T1000 (cell line): ENCODE results near the gene YJEFN3.

Experiments used
- DNase-seq: peaks from one replicate; lab custom pipeline; 2025; ENCODE audit warnings: mixed read lengths; lab: John Stamatoyannopoulos, UW

The YJEFN3 gene

DNA sequence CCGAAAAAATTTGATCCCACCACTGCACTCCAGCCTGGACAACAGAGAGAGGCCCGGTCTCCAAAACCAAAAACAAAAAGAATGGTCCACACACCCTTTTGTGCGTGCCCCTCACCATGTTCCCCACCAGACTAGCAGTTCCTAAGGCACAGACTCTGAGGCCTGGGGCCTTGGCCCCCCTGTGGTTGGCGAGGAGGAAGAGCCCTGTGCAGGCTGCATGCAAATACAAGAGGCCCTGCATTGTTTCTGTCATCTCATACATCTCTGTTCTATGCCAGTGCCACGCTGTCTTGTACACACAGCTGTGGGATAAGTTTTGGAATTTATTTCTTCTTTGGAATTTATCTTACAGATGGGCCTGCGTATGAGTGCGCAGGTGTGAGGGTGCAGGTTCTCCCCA is 4.7 kb upstream of the YJEFN3 start:
- DNase-seq: no peak

DNA sequence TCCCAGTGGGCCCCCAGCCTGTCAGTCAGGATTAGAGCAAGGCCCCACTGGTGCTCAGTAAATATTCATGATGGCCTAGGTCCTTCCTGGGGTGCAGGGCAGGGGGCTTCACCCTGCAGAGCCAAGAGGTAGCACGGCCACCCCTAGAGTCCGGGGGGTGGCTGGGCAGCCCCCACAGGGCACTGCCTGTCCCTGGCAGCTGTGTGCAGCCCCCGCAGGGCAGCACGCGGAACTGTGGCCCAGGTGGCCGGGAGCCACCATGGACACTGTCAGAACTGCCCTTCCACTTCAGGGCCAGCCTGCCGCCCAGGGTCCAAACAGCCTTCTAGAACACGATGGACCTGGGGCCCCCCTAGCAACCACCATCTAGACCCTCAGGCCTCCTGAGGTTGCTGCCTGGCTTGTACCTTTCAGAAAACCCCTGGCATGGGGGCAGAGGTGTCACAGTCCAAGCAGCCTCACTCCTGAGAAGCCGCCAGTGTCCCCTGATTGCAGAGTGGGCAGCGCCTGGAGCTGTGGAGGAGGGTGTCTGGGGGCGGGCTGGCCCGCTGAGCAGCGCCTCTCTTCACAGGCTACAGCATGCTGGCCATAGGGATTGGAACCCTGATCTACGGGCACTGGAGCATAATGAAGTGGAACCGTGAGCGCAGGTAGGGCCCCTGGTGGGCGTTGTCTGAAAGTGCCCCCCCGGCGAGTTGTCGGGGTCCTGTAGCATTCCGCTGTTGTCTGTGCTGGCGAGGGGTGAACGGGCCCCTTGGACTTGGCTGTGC is 2.9 kb upstream of the YJEFN3 start:
- no peak for DNase-seq

DNA sequence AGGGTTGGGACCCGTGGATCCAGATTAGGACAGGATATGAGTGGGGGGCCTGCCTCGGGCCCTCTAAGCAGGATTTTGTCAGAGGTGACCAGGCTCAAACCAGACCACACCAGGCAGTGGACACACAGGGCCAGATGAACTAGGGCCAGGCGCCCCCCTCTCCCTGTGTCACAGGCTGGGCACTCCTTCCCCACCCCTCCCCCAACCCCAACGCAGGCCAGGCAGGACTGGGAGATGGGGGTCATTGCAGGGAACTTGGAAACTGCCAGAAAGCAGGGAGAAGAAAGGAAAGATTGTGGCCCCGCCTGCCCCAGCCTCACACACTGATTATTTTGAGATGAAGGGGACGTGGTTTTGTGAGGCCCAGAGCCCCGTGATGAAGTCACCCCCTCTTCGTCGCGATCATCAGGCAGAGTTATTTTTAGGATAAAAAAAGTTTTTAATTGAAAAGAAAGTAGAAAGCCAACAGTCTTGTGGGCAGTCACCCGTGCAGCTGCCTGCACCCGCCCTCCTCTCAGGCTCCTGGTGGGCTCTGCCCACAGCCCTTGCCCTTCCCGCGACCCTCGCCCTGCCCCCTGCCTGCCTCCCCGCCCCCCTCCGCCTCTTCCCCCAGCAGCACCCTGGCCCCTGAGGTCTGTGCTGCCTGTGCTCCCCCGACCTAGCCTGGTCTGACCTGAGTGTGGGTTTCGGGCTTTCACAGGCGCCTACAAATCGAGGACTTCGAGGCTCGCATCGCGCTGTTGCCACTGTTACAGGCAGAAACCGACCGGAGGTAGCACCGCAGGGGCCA is 1.9 kb upstream of the YJEFN3 start:
- DNase-seq: no peak

DNA sequence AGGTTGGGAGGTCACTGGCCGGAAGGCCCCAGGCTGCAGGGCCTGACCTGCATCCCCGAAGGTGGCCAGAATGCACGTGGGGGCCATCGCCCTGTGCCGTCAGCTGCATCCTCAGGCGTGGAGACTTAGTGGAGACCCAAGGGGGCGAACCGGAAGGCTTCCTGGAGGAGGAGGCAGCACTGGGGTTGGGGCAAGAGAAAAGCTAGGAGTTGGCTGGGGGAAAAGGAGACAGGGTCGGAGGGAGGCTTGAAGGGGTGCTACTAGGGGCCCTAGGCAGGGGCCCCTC is 1.4 kb upstream of the YJEFN3 start:
- DNase-seq: no peak

DNA sequence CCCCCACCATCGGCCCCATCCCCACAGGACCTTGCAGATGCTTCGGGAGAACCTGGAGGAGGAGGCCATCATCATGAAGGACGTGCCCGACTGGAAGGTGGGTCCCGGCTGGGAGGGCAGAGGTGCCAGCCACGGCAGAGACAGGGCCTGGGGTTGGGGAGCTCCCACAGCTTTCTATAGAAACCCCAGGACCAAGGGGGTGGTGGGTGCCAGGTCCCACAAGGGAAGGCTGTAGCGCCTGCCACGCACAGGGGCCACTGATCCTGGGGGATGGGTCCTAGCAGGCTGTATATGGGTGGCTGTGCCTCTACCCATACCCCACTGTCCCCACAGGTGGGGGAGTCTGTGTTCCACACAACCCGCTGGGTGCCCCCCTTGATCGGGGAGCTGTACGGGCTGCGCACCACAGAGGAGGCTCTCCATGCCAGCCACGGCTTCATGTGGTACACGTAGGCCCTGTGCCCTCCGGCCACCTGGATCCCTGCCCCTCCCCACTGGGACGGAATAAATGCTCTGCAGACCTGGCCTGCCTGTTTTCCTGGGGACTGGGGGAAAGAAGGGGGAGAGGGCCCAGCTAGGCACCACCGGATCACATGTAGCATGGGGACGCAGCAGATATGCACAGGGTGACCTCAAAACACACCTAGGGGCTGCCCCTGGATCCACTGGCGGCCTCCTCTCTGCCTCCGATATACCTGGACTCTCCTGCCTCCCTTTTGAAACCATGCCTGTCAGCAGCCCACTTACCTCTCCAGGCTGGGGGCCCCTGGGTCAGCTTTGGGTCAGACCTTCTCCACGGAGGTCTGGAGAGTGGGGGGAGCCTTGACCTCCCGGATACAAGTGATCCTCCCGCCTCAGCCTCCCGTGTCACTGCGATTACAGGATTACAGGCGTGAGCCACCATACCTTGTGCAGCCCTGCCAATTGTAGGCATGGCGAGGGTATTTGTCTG is 761 bp upstream of the YJEFN3 start:
- DNase-seq: no peak

DNA sequence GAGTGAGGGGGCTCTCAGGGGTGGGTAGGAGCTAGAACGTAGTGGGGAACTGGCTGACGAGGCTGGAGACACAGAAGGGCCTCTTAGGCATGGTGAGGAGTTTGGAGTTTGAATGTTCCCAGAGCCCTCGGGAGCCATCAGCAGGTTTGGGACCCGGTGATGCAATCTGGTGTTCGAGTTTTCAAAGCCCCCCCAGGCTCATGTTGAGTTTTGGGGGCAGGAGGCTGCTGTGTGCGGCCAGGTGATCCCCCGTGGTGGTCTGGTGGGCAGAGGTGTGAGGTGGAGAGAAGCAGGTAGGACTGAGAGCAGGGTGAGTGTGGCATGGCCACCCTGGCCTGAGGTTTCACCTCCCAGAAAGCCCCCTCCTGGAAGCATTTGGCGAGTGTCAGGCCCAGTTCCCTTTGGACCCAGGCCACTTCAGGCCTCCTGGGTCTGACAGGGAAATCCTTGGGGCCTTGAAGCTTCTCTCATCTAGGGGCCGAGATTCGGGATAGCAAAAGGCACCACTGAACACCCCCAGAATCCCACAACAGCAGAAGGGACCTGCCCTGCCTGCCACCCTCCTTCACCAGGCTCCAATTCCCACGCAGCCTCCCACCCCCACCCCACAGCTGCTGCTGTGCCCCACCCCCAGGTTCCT is 1.2 kb downstream of the YJEFN3 start:
- DNase-seq: no peak

DNA sequence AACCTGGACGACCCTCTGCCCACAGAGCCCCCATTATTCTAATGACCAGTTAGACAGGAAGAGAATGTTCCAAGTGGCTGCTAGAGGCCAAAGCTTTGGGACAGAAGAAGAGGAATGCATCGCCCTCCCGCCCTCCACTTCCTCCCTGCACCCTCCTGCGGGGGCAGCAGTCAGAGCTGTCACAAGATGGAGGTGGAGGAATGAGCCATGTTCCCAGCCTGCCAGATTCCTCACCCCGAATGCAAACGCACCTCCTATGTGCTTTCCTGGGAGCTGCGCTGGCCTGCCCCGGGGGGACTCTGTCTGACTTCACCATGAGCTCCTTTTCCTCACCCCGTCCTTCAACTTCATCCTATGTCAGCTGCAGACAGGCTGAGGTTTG is 1.7 kb downstream of the YJEFN3 start:
- no peak for DNase-seq

DNA sequence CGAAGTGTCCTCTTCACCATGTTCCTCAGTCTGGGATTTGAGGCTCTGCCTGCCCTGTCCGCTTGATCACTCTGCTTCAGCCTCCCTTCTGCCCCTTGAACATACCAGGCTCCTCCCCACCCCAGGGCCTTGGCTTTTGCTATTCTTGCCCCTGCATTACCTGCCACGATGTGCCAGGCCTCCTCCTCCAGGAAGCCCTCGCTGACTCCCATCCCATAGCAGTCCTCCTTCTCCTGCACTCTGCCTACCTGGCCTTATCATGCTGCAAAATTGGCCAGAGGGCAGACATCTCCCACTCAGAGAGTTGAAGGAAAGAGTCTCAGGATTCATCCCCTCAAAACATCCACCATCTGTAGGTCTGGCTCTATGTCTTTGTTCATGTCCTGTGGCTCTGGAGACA is 2.2 kb downstream of the YJEFN3 start:
- no peak for DNase-seq

DNA sequence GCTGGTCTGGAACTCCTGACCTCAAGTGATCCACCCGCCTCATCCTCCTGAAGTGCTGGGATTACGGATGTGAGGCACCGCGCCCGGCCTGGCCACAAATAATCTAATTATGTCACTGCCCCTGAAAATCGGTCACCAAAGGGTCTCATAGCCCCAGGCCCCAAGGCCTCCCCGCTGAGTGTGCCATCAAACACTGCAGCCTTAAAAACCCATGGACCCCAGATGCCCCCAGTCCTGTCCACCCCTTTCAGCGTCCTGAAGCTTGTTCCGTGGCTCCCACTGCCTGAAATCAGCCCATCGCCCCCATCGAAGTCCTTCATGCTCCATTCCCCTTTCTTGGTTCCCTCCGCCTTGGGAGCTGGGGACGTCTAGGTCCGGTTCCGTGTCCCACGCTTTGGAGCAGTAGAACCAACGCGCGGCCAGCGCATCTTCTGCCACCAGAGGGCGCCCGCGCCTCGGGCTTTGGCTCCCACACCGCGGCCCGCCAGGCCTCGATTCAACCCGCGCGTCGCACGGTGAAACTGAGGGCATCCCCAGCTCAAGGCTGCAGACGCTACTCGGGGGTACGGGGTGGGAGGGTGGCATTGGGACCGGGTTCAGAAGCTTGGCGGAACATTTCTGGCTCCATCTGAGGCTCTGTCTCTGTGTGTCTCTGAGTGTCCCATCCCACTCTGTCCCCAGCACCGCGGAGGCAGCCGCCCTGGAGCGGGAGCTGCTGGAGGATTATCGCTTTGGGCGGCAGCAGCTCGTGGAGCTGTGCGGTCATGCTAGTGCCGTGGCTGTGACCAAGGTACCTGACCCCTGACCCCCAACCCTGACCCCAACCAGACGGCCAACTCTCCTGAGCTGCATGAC is 3.5 kb downstream of the YJEFN3 start:
- peak; percentile 69 for DNase-seq

DNA sequence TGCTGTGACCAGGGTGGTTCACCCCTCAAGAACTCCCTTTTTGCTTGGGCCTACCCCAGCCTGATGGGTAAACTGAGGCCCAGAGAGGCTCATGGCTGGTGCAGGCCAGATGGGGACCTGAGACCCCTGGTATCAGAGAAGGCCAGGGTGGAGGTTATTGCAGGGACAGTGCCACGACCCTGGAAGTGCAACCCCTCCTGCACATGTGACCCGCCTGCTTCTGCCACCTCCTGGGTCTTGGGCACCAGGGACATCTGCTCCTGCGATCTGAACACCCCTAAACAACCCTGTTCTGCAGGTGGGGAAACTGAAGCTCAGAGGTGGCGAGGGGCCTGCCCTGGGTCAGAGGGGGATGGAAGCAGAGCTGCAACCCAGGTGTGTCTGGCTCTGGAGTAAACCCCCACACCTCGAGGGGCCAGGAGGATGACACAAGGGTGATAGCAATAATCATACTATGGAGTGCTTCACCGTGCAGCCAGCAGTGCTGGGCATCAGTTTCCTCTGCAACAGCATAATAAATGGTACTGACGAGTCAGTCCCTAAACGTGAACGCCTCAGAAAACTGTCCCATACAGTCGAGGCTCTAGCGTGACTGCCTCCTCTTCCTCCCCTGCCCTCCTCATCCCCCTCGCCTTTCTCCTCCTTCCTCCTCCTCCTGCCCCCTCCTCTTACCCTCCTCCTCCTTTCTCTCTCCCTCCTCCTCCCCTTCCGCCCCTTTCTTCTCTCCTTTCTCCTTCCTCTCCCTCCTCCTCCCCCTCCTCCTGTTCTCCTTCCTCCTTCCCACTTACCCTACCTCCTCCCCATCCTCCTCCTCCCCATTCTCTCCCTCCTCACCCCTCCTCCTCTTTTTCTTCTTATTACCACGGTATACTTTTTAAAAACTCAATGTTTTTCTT is 4.3 kb downstream of the YJEFN3 start:
- no peak for DNase-seq

DNA sequence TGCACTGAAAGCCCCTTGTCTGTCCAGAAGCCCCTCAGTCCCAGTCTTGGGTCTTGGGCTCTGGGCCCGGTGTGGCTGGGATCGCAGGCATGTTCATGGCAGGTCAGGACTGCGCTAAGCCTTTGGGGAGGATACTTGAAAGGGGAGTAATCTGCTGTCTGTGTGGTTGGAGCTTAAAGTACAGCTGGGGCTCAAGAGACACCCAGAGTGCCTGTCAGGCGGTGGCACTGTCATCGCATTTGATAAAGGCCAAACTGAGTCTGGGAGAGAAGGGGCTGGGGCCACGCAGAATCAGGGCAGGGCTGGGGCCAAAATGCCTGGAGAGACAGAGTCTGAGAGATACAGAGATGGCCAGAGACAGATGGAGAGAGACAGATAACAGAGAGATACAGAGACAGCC is 5.1 kb downstream of the YJEFN3 start:
- DNase-seq: no peak

DNA sequence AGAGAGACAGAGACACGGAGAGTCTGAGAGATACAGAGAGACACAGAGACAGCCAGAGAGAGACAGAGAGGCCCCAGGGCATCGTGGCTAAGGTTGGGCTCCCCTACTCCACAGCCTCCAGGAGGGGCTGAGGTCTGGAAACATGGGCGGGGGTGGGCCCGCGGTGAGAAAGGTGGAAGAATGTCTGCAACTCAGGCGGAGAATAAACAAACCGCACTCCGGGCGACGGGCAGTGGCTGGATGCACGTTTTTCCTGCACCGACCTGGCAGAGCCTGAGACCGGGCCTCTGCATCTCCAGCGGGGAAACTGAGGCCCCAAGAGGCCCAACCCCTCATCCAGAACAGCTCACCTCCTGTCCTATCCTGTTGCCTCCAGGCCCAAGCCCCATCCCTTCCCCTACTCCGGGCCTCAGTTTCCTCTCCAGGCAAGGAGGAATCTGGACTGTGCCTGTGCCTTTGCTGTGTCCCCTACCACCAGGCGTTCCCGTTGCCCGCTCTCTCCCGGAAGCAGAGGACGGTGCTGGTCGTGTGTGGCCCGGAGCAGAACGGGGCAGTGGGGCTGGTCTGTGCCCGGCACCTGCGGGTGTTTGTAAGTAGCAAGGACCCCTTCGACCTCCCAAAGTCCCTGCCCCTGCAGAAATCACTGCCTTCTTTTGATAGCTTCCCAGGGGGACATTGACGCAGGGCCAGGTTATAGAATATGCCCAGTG is 6.0 kb downstream of the YJEFN3 start:
- no peak for DNase-seq

DNA sequence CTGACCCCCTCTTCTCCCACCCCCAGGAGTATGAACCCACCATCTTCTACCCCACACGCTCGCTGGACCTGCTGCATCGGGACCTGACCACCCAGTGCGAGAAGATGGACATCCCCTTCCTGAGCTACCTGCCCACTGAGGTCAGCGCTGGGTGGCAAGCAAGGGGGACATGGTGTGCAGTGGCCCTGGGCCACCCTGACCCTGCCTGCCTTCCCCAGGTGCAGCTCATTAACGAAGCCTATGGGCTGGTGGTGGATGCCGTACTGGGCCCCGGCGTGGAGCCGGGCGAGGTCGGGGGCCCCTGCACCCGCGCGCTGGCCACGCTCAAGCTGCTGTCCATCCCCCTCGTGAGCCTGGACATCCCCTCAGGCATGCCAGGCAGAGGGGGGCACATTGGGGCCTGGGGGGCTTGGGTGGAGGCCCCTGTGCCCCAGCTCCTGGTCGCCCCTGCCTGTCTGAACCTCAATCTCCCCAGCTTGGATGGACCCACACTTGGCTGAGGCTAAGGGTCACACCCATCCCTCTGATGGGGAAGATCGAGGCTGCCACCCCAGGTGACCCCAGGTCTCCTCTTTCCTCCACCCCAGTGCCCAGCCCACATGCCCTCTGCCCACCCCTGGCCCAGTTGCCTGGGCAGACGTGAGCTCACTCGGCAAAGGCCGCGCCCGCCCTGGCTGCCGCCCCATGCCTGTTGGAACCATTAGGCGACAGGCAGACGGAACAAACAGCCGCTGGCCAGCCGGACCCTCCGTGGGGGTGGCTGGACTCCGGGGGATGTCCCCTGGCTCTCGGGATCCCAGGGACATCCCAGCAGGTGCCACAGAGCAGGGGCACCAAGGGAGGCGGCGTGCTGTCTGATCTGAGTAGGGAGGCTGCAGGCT is 6.8 kb downstream of the YJEFN3 start:
- no peak for DNase-seq

DNA sequence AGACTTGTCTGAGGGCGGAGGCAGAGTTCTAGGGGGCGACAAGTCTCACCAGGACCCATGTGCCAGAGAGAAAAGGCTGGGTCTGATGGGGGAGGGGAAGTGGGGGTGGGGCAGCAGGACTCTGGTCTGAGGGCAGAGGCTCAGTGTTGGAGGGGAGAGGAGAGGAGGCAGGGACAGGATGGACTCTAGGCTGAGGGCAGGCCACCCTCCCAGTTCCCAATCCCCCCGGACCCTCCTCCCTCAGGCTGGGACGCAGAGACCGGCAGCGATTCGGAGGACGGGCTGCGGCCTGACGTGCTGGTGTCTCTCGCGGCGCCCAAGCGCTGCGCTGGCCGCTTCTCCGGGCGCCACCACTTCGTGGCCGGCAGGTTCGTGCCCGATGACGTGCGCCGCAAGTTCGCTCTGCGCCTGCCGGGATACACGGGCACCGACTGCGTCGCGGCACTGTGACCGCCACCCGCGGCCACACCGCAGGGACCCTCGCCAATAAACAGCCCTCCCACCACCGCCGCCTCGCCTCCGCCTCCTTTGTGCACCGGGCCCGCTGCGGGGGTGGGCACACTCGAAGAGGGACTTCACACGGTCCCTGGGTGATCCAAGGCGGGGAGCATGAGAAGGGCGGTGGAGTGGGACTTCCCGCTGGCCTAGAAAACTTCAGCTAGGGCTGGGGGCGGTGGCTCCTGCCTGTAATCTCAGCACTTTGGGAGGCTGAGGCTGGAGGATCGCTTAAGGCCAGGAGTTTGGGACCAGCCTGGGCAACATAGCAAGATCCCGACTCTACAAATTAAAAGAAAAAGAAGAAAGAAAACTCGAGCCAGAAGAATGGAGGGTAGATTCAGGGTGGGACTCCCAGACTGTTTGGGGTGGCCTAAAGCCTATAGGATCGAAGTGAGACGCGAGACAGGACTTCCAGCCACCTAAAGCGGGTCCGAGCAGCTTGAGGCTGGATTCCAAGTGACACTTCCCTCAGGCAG is 8.7 kb downstream of the YJEFN3 start:
- no peak for DNase-seq

DNA sequence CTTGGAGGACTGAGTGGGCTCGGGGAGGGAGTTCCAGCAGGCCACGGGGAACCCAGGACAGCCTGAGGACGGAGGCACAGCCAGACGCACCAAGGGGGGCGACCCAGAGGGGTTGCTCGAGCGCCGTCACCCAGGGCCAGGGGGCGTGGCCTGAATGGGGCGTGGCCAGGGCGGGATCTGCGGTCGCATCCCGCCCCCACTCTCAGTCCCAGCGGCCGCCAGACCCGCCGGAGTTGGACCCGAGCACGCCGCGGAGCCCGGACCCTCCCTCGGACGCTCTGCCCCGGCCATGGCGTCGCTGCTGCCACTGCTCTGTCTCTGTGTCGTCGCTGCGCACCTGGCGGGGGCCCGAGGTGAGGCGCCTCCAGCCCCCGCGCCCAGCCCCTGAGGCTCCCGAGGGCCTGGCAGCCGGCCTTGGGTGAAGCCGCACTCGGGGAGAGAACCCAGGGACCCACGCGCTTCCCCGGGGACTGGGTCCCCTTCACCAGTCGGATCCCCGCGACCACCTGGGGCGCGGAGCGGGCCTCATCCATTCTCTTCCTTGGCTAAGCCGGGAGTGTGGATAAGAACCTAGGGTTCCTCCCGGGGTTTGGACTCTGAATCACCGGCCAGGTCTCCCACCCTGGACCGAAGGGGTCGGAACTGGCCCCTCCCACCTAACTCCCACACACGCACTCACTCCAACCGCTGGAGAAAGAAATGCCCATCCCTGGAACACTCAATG is 9.5 kb downstream of the YJEFN3 start, which contains the start of gene CILP2:
Gene CILP2 (plus strand): TSS at position 205 of the 724 bp plus-strand sequence. CDS start 85 bp downstream, at position 290.
- DNase-seq: no peak

DNA sequence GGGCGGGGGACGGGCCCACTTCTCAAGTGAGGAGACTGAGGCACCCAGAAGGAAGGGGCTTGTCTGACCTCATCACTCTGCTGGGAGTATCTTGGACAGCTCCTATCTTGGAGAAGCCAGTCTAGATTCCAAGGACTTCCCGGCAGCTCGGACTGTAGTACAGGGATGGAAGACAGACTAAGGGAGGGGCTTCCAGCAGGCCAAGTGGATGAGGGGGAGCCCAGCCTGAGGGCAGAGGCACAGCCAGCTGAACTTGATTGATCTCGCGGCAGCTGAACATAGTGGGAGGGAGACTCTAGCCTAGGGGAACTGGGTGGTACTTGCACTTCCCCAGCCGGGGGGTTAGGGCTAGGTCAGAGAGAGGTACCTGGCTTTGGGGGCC is 10.1 kb downstream of the YJEFN3 start:
- DNase-seq: no peak

DNA sequence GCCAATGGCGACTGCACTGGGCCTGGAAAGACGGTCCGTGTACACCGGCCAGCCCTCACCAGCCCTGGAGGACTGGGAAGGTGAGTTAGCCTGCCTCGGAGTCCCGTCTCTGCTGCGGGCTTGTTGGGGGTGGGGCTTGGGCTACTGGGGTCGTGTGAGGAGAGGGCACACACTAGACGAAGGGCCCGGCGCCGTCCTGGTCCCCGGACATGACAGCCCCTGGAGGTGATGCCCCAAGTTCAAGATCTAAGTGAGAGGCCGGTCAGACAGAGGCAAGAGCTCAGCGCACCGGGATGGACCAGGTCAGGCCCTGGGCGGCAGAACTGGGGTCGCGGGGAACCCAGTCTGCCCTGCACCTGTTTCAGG is 11.0 kb downstream of the YJEFN3 start:
- no peak for DNase-seq
